HS-27A (cell line): ENCODE results near the gene RAB9A.
"Not testable (repeated sequence)": the region's sequence is repeated elsewhere in the genome, so short reads cannot be mapped to it uniquely, and the experiment has no call there.

Source experiments
- DNase-seq: peaks from one replicate; pipeline ENCODE4 v3.0.0-alpha.2; 2012; ENCODE audit warnings: low read depth, missing footprints

Gene RAB9A

DNA sequence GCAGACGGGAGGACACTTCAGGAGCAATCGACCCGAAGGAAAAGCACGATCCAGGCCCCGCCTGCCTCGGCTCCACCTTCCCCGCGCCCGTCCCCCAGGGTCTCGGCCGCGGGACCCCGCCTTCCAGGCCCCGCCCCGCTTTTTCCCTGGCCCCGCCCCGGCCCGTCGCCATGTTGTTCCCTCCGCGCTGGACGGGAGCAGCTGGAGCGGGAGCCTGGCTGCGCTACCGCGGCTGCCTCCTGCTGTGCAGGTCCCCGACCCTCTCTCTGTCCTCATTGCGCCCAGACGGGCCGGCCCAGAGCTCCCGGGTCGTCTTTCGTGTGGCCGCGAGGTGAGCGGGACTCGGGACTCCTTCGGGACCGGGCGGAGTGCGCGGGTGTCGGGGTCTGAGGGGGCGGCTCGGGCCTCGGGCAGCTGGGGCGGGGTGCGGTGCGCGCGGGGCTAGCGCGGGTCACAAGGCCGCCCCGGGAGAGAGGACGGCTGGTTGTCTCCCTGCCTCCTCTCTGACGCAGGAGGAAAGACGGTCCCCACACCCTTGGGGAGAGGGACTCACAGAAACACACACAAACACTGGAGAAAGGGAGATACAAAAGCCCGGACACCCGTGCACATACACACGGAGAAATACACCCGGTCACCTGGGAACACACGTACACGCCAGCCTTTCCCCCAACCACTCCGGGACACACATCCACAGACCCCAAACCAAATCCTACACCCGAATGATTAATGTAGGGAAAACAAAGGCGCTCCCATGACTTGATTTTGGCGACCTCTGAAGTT is at the start of gene RAB9A:
RAB9A (plus strand) TSS at position 171 of the 783 bp plus-strand sequence. CDS start 19,619 bp downstream, outside the sequence.
- peak; percentile 9 for DNase-seq

DNA sequence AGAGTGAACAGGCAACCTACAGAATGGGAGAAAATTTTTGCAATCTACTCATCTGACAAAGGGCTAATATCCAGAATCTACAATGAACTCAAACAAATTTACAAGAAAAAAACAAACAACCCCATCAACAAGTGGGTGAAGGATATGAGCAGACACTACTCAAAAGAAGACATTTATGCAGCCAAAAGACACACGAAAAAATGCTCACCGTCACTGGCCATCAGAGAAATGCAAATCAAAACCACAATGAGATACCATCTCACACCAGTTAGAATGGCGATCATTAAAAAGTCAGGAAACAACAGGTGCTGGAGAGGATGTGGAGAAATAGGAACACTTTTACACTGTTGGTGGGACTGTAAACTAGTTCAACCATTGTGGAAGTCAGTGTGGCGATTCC is 47.2 kb upstream of the RAB9A start:
- DNase-seq = not testable (repeated sequence)

GRCh38 chrX:13645464-13646153 is 43.3 kb upstream of the RAB9A start:
- no peak for DNase-seq

GRCh38 chrX:13646154-13646549 is 42.8 kb upstream of the RAB9A start:
- peak; percentile 20 for DNase-seq

GRCh38 chrX:13647709-13648212 is 41.2 kb upstream of the RAB9A start:
- peak; percentile 11 for DNase-seq

- not testable (repeated sequence) for DNase-seq
These were observed 40.6 kb upstream of the RAB9A start for GRCh38 chrX:13648336-13648735.

DNA sequence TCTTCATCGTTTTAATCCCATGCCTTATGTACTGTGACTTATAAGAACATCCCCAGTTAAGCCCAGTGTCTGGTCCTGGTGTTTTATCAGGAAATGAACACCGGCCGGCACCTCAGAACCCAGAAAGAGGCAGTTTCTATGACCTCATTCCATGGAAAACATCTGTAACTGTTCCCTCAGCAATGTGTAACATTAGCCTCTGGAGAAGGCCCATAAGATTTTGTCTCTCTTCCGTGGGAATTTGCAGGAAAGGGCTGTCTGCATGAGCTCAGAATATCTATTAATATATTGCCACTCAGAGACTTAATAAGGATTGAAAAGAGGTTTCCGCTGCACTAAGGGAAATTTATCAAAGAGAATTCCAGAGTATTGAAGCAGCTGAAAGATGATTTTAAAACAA is 39.1 kb upstream of the RAB9A start:
- no peak for DNase-seq

GRCh38 chrX:13650318-13650717 is 38.6 kb upstream of the RAB9A start:
- no peak for DNase-seq

DNA sequence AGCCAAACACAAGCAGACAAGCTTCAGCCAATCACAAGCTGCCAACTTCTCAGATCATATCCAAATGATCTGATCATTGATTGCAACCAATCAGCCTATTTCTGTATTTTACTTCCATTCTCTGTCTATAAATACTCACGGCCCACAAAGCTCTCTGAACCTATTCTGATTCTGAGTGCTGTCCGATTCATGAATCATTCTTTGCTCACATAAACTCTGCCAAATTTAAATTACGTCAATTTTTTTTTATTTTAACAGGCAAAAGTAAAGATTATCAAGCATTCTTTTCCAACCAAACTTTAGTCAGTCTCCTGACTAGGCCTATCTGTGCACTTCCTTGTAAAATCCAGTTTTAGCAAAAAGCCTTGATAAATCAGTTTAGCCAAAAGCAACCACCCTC is 37.8 kb upstream of the RAB9A start:
- DNase-seq = no peak

DNA sequence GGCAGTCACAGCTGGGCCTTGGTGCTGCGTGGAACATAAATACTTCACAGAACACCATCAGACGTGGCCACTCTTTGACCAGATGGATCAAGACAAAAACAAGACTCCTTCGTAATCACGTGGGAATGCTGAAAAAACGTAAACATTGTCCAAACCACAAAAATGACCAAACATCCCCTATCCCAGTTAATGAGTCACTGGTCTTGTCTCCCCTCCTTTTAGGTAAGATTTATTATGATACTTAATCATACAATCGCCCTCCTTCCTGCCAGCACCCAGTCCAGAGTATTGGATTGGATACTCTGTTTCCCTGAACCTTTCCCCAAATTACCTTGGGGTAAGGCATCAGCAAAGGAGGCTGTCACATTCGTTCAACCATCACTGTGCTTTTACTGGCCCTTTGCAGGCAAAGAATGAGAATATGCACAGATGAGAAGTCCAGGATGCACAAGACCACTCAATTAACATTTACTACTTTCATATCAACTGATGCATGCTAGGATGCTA is 36.6 kb upstream of the RAB9A start:
- peak; percentile 46 for DNase-seq

DNA sequence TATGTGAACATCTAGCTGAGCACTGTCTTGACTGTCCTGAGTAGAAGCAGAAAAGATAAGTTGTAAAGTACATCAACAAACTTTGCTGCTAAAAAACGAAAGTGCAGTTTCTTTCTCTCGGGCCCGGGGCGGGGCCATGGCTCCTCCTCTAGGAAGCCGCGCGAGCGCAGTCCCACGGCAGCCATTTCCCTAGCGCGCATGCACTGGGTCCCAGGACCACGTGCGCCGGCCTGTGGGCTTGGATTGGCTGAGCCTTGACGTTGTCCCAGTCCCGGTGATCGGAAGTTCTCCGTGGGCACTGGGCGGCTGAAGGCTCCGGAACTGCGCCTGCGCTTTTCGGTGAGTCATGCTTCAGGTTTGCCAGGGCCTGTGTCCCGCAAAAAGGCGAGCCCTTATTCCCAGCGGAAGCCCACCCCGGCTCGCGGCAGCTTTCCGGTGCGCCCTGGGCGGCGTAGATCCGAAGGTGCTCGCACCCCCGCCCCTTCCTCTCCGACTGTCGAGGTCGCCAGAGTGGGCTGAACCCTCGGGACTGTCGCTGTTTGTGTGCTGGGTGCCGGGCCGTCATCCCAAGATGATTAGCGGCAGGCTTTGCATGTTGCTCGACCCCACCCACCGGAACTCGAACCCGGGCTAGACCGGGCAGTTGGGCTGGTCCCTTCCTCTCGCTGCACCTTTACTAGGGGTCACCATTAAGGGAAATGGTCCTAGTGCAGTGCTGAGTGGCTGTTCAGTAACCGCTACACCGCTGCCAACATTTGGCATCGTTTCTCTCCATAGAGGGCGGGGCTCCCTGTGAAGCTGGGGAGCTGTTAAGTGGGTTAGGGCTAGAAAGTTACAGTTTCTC is 35.9 kb upstream of the RAB9A start, which contains the start of gene TCEANC:
TCEANC (plus strand) TSS at position 292 of the 844 bp plus-strand sequence. CDS start 9,368 bp downstream, outside the sequence.
- DNase-seq = peak; percentile 82

GRCh38 chrX:13654116-13654515 is 34.8 kb upstream of the RAB9A start:
- no peak for DNase-seq

GRCh38 chrX:13655674-13656073 is 33.3 kb upstream of the RAB9A start:
- DNase-seq = no peak

- DNase-seq = no peak
These were observed 30.3 kb upstream of the RAB9A start for GRCh38 chrX:13658602-13659001.

DNA sequence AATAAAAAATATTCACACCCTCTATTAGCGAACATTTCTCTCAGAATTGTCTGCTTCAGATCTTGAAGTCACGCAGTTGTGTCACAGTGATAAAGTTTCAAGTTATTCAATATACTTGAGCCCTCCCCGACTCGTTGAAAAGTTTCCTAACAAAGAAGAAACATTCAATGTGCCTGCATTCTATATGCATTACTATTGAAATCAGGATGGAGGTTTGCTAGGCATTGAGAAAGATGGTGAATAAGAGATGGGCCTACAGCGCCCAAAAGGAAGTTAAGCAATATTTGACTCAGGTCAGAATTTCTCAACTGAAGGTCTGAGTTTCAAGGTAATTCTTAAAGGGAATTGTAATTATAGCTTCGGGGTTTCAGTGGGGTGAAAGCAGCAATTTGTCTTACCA is 29.9 kb upstream of the RAB9A start:
- no peak for DNase-seq

- DNase-seq = no peak
These were observed 27.1 kb upstream of the RAB9A start for GRCh38 chrX:13661735-13662288.

GRCh38 chrX:13662355-13662791 is 26.6 kb upstream of the RAB9A start:
- no peak for DNase-seq

DNA sequence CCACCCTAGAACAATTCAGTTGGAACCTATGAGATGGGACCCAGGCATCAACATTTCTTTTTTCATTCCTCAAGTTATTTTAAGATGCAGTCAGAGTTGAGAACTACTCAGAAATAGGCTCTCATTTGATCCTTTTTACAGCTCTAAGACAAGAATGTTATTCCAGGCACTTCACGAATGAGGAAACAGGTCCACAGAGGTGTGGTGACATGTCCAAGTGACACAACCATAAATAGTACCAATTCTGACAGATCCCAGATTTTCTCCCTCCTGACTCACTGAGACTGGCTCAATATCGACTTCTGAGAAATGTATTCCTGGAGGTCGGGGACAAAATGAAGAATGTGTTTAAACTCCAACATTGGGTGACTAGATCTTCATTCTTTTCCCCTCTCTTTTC is 24.9 kb upstream of the RAB9A start:
- DNase-seq = no peak

GRCh38 chrX:13666836-13667235 is 22.1 kb upstream of the RAB9A start:
- no peak for DNase-seq

GRCh38 chrX:13667919-13668318 is 21.0 kb upstream of the RAB9A start:
- DNase-seq = no peak

GRCh38 chrX:13669246-13669737 is 19.6 kb upstream of the RAB9A start:
- DNase-seq = peak; percentile 38
